GM21447 (cell line): ENCODE data around the gene ZFYVE28.

ENCODE experiments used
- ATAC-seq: cut with Tn5 transposase; IDR thresholded peaks from one replicate; pipeline ENCODE4 v1.9.1; 2021; ENCODE audit not compliant: unreplicated experiment

The ZFYVE28 gene

DNA sequence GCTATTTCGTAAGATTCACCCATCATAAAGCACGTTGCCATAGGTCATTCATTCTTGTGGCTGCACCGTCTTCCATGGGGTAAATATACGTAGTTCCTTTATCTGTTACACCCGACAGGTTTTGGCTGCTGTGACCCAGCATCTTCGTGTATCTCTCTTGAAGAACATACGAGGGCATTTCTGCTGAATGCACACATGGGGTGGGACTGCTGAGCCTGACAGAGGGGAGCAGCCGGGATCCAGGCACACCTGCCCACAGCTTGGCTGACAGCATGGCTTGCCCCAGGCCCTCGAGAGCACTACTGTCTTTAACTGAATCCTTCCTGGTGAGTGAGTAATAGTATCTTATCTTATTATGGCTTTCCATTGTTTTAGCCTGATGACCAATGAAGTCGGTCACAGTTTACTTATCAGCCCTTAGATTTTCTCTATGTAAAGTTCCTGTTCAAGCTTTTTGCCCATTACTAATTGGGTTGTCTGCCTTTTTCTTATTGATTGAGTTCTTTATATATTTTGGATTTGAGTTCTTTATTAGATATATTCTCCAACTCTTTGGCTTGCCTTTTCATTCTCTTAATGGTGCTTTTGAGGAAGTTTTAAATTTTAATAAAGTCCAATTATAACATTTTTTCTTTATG lies 111.6 kb downstream of the ZFYVE28 start:
- no peak for ATAC-seq

DNA sequence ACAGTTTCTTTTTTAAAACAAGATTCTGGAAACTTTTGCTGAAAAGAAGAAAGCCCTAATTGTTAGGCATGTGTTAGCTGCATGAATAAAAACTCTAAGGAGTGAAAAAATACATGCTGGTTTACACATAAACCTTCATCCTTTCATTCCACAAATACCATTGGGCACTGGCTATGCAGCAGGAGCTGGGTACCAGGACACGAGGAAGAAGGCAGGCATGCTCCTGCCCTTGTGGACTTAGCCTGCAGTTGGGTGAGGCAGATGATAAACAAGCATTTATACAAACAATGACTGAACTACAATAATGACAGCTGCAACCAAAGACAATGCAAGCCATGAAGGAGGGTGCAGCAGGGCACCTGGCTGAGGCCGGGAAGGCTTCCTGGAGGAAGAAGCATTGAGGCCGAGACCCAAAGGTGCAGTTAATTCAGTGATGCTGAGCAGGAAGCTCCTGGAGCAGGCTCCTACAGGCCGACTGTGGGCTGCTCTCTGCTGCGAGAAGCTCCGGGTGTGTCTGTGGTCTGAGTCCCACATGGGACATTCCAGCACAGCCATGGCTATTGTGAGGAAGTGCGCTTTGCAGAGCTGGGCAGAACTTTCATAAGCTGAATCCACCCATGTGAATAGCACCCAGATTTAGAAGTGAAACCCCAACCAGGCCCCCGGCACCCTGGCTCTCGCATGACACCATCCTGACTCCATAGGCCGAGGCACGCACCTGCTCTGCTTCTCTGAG lies 112.5 kb downstream of the ZFYVE28 start:
- no peak for ATAC-seq

DNA sequence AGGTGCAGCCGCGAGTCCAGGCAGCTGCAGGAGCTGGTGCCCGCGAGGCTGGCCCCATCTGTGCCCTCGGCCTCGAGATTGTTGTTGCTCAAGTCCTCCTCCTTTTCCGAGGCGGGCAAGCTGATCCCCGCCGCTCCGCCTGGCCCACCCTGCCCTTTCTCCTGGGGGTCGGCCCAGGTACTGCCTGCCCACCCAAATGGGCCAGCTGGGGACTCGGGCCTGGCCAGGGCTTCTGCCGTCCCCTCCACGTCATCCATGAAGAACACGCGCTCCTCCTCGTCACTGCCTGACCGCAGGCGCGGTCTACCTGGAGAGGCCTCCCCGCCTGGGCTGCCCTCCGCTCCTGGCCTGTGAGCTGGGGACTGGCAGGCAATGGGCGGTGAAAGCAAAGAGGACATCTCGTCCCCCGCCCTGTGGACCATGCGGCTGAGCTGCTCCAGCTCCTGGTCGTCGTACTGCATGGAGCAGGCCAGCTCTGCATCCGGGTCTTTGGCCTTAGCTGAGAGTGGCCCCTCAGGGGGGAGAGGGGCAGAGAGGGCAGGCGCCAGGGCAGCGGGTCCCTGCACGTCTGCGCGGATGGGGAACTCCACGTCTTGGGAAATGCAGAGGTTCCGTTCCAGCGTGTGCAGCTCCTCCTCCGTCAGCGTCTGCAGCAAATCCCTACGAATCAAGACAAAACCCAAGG lies 113.4 kb downstream of the ZFYVE28 start:
- ATAC-seq, result no peak

DNA sequence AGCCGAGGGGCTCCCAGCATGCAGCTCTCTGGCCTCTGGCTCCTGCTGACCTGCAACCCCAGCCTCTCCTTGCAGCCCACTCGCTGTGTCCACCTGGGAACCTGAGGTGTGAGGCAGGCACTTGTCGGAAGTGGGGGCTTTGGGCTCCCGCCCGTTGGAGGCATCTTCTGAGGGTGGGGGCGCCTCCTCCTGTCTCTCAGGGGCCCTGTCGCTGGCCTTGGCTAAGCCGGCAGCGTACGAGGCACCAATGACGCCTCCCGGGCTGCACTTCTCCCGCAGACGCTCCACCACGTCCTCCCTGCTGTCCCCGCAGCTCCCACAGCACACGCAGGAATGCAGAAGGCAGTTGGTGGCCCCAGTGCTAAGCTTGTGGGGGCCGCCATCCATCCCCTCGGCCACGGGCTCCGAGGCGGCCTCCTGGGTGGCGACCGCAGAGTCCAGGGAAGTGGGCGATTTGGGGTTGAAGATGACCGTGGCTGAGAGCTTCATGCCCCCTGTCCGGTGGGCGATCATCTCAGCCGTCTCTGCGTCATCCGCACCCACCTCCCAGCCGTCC lies 114.0 kb downstream of the ZFYVE28 start:
- no peak for ATAC-seq

DNA sequence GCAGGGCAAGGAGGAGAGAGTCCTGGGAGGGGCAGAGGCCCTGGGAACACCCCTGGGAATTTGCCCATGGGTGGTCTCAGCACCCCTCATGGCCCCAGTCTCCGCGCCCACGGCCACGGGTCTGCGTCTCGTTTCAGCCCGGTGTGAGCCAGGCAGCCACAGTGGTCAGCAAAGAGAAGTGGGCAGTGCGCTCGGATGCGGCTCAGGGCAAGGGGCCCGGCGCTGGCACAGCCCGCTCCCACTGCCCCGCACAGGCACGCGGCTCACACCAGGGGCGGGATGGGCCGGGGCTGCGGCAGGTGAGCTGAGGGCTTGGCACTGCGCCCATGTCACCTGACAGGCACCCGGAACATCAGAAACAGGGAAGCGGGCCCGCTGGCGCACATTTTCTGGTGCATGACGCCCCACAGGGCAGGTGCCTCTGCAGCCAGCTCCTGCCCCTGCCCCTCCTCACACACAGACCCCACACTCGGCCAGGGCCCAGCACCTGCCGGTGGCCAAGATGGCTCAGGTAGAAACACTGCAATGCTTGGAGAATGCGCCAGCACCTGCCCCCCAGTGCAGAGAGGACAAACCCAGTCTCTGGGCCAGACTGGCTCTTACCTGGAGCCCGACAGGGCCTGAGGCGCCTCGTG lies 114.6 kb downstream of the ZFYVE28 start:
- ATAC-seq, result no peak

DNA sequence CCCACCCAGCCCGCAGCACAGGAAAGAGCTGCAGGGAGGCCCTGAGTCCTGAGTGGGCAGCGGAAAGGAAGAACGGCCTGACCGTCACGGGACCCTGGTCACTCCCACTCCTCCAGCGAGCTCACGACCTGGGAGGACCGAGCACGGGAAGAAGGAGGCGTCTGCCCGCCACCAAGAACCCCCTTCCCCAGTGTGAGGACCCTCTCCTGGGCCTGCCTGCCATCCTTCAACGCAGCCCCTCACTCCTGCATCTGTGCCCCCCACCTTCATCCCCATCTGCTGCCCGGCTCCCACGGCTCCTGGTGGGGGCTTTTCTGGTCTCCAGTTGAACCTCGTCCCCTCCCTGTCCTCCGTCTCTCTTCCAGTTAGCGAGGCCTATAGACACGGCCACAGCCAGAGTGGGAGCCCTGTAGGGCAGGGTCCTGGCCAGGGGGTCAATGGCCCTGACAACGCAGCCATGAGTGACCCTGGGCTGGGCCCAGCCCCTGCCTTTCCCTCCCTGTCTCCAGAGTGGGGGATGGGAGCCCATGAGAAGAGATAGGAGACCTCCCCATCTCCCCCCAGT lies 115.2 kb downstream of the ZFYVE28 start:
- ATAC-seq, result no peak

DNA sequence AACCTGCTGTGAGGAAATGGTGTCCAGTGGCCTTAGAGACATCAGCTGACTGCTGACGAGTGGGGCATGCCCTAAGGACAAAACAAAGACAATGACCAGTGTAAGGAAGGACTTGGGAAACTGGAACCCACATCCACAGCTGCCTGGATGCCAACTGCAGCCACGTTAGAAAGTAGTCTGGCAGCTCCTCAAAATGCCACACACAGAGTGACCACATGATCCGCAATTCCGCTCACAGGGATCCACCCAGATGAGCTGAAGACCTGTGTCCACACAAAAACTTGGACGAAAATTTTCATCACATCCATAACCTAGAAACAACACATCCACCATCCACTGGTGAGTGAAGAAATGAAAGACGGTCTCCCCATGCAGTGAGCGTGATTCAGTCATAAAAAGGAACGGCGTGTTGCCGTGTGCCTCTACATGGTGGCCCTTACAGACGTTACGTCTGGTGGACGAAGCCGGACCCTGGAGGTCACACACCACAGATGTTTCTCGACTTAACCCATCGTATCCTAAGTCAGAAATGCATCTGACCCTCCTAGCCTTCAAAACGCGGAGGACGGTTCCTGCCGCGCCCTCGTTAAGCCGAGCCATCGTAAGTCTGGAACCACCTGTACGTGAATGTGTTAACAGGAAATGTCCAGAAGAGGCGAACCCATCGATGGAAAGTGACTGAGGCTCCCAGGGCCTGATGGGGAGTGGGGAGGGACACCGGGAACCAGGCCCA lies 115.9 kb downstream of the ZFYVE28 start:
- ATAC-seq, result no peak

DNA sequence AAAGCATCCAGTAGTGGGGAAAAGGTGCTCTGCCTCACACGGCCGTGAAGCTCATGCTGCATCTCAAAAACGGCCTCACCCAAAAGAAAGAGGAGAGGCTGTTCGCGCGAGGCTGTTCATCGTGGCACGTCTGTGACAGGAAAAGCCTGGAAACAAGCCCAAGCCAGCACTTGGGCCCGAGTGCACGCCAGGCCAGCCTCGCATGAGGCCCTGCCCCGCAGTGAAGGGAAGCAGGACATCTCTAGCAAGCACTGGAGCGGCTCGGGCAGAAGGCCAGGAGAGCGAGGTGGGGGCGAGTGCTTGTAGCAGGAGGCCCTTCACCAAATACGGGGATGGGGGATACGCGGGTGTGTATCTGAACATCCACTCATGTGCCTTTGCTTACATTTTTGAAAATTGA lies 116.6 kb downstream of the ZFYVE28 start:
- ATAC-seq, result no peak

DNA sequence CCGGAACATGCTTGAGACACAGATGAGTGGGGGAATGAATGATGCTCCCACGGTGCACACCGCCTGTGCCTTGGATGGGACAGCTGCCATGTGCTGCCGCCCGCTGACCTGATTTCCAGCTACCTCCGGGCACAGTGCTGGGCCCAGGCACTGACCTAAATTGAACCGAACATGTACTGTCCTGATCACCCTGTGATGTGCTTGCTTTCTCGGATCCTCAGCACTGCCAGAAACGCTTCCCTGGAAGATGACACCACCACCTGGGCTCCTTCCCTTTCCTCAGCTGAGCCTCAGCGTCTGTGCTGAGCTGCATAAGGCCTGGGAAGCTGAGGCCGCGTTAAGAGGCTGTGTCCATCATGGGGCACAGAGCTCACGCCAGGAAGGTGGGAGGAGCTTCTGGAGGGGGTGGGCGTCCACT lies 117.2 kb downstream of the ZFYVE28 start:
- ATAC-seq, result no peak

DNA sequence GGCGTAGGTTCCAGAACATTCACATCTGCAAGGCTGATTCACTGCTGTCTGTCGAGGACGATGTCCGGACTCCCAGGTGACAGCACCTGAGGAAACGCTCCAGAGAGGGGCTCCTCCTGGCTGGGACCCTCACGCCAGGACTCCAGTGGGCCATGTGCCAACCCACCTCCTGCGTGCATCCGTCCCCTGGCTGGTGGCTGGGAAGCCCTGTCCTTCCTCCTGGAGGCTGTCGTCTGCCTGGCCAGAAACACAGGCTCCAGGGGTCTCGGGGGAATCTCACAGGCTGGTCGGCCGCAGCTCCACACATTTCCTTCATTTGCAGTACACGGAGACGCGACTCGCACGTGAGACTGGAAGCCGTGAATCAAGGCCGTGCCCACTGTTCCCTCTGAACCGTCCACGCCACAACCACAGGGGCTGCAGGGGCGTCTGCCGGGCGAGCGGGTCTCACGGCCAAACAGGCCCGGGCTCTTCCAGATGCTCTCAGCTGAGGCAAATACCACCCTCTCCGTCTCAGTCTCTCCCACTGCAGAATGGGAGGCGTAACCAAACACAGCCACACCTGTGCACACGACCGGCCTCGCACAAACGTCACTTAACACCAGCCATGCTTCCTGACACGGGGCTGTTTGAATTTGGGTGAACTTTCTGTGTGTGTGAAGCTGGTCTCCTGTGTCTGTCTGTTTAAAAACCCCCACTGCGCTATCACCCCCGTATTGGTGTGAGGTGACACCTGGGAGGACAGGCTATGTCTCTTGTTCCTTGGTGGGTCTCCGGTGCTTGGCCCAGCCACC lies 117.8 kb downstream of the ZFYVE28 start:
- ATAC-seq, result no peak

DNA sequence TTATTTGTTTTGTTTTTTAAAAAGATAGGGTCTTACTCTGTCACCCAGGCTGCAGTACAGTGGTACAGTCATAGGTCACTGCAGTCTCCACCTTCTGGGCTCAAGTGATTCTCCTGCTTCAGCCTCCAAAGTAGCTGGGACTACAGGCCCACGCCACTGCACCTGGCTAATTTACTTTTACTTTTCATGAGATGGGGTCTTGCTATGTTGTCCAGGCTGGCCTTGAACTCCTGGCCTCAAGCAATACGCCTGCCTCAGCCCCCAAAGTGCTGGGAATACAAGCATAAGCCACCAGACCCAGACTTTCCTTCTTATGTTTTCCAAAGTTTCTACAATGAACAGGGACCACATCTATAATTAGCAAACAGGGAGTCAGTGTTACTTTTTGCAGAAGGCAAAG lies 118.7 kb downstream of the ZFYVE28 start:
- ATAC-seq, result no peak

DNA sequence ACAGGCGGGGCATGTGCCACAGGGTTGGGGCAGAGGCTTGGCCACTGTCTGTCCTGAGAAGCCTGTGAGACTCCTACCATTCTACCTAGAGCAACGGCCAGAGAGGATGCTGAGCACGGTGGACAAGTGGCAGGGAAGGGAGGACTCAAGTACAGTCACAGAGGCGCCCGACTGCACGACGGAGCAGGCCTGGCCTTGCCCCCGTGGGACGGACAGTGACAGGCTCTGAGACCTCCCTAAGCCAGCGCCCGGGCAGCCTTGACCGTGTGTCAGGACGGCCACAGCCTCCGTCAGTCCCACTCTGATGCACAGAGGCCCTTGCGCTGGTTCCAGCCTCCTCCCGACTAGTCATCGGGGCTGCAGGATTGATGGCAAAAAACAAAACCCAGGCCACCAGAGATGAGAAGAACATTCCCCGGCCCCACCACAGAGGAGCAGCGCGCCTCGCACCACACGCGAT lies 119.9 kb downstream of the ZFYVE28 start:
- ATAC-seq, result no peak

DNA sequence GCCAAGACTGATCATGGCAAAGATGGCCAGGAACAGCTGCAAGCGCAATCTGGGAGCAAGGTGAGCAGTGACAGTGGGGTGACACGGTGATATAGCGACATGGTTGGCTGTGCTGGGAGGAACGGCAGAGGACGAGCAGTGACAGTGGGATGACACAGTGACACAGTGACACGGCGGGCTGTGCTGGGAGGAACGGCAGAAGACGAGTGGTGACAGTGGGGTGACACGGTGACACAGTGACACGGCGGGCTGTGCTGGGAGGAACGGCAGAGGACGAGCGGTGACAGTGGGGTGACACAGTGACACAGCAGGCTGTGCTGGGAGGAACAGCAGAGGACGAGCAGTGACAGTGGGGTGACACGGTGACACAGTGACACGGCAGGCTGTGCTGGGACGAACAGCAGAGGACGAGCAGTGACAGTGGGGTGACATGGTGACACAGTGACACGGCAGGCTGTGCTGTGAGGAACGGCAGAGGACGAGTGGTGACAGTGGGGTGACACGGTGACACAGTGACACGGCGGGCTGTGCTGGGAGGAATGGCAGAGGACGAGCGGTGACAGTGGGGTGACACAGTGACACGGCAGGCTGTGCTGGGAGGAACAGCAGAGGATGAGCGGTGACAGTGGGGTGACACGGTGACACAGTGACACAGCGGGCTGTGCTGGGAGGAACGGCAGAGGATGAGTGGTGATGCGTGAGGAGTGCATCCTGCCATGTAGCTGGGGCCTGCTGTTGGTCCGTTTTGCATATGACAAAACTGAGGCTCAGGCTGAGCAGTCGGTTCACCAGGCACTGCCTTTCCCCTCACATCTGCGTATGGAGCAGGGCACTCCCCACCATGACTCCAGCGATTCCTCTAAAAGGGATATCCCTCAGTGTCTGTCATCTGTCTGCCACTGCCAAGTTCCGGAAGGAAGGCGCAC lies 120.6 kb downstream of the ZFYVE28 start:
- ATAC-seq, result no peak

DNA sequence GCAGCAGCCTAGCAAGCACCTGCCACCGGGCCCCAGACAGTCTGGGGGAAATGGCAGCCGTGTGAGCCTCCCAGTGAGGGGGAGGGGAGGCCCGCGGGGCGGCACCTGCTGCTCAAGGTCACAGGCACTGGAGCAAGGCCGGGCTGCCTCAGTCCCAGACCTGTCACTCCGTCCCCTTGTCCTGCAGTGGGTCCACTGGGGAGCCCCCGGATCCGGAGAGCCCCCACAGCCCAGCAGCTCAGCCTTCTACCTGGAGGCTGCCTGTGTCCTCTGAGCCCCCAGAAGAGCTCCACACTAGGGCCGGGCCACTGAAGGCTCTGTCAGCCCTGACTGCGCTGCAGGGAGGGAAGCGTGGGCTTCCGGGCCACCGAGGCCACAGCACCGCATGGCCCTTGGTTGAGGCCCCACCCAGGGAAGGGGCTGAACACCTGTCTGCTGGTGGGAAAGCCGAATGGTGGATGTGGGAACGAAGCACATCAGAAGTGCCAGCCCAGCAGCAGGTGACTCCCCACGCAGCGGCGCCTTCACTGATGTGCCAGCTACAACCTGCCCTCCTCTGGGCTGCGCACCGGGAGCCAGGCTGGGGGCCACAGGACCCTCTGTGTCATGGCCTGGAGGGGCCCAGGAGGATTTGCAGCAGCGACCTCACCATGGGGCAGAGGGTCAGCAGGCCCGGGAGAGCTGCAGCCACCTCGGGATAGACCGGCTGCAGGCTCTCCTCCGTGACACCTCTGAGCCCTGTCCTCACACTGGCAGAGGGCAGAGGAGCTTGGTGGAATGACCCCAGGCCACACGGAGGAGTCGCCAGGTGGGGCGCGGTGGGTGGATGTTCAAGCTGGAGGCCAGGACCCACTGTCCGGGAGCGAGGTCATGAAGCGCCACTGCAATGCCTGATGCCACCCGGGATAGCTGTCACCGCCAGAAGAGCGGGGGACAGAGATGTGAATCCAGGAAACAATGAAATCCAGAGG lies 121.5 kb downstream of the ZFYVE28 start:
- no peak for ATAC-seq

DNA sequence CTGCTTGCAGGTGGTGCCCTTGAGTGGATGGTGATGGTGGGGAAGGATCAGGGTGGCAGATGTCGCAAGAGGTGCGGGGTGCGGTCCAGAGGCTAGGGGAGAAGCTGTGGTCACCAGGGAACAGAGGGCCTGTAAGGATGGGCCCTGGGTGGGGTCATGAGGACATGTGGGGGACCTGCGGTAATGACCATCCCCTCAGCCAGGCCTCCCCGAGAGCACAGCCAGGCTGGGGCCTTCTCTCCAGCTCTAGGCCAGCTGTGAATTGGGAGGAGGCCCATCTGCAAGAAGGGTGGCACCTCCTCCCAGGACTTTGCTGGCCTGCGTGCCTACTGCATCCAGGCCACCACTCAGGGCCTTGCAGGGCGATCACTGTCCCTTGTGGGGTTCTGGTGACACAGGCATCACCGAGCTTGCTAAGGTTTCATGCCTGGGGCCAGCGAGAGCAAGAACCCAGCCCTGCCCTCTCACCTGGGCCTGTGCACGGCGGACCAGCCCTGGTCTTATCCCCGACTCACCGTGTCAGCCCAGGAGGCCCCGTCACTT lies 122.5 kb downstream of the ZFYVE28 start:
- no peak for ATAC-seq

DNA sequence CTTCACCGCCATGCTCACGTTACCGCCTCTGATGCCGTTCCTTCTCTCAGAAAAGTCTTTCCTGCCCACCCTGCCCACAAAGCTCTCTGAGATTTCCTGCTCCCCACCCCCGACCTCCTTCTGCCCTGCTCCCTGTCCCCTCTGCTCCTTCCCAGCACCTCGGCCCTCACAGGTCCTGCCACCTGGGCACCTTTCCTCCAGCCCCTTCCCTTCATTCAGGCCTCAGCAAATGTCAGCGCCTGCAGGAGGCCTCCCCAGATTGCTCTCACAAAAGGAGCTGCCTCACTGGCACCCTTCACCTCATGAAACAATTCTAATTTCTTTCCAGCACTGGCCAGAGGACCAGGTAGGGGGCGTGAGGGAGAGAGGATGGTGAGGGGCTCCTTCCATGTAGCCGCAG lies 122.9 kb downstream of the ZFYVE28 start:
- ATAC-seq, result no peak

DNA sequence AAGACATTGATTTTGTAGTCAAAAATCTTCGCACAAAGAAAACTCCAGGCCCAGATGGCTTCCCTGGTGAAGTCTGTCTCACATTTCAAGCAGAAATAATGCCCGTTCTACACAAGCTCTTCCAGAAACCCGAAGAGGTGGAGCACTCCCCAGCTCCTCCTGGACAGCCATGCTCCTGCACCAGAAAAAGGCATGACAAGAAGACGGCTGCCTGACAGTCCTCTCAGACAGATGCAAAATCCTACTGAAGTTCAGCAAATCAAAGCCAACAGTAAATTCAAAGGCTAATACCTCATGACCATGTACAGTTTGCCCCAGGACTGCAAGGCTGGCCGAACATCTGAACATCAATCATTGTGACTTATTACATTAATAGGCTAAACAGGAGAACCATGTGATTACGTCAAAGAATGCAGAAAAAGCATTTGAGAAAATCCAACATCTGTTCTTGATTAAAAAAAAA lies 125.8 kb downstream of the ZFYVE28 start:
- ATAC-seq, result no peak
